ENCODE measurements around the gene PRSS8.

DNA sequence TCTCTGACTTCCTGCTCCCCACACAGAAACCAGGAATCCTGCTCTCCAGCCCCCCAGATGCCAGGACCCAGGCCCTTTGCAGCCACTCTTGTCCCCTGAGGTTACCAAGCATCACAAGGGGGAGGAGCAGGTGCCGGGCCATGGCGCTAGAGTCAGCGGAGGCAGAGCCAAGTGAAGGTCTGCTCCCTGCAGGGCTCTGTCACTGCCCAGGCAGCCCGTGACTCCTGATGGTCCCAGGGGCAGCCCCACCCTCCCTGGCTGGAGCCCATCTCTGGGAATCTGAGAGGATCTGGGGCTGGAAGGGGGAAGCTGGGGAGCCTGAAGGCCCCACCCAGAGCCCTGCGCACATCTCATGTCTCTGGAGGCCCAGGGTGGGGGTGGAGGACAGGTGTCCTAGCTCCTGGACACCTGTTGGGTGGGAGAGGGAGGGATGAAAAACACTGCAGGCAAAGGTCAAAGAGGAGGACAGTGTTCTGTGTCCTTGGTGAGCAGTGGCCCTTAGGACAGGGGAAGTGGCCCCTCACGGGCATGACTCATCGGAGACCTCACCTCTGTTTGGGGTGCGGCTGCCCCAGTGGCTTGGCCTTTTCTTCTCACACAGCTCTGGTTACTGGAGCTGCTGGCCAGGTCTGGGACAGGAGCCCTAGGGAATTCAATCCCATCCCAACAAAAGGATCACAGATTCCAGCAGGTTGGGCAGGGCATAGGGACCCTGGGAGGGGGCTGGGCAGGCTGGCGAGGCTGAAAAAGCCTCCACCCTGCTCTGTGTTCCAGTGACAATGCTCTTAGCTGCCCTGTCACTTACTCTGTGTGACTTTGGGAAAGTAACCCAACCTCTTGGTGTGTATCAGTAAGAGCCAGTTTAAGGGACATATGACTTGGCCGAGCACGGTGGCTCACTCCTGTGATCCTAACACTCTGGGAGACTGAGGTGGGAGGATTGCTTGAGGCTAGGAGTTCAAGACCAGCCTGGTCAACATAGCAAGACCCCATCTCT, 14.7 kb upstream of the PRSS8 start, which contains the start of gene PRSS36:
- TF ChIP-seq POLR2AphosphoS5 (IDR thresholded peaks at IDR 0.05; ENCODE audit: low read depth, low read length): no peak
- TF ChIP-seq, protein P1, sequence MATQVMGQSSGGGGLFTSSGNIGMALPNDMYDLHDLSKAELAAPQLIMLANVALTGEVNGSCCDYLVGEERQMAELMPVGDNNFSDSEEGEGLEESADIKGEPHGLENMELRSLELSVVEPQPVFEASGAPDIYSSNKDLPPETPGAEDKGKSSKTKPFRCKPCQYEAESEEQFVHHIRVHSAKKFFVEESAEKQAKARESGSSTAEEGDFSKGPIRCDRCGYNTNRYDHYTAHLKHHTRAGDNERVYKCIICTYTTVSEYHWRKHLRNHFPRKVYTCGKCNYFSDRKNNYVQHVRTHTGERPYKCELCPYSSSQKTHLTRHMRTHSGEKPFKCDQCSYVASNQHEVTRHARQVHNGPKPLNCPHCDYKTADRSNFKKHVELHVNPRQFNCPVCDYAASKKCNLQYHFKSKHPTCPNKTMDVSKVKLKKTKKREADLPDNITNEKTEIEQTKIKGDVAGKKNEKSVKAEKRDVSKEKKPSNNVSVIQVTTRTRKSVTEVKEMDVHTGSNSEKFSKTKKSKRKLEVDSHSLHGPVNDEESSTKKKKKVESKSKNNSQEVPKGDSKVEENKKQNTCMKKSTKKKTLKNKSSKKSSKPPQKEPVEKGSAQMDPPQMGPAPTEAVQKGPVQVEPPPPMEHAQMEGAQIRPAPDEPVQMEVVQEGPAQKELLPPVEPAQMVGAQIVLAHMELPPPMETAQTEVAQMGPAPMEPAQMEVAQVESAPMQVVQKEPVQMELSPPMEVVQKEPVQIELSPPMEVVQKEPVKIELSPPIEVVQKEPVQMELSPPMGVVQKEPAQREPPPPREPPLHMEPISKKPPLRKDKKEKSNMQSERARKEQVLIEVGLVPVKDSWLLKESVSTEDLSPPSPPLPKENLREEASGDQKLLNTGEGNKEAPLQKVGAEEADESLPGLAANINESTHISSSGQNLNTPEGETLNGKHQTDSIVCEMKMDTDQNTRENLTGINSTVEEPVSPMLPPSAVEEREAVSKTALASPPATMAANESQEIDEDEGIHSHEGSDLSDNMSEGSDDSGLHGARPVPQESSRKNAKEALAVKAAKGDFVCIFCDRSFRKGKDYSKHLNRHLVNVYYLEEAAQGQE (IDR thresholded peaks at IDR 0.05; ENCODE audit: insufficient read depth in 1 of 2, low read depth in 2 of 2, low read length in 2 of 2): no peak

All from PFSK-1 (cell line).